Left lung (tissue), 10 donors: ENCODE measurements around the gene RNF213. TPM values are rescaled to one million over a fixed set of nuclear protein-coding genes. Genes with fewer than 3 reads are reported as not detected.

ENCODE experiments used
- ATAC-seq: fragments of 200-7000 bp; cut with Tn5 transposase; one replicate; pipeline ENCODE4 v1.9.1; 2020; ENCODE audit warnings: moderate library complexity
- DNase-seq, 4 donors: peaks; one replicate each; pipeline ENCODE4 v3.0.0-alpha.2; 2013 to 2020
- H3K27ac ChIP-seq, 2 donors: fragments of 200-600 bp; sonication (generic) in 1 of 2; one replicate each; pipeline versions ENCODE4 v1.5.0 to v1.8.0; 2020 to 2021
- H3K27me3 ChIP-seq, 2 donors: fragments of 200-600 bp; sonication (generic) in 1 of 2; one replicate each; pipeline versions ENCODE4 v1.5.0 to v1.8.0; 2020 to 2021
- H3K36me3 ChIP-seq, 2 donors: fragments of 200-600 bp; sonication (generic) in 1 of 2; one replicate each; pipeline versions ENCODE4 v1.5.0 to v1.8.0; 2020 to 2021
- H3K4me1 ChIP-seq, 2 donors: fragments of 200-600 bp; one replicate each; pipeline ENCODE4 v1.8.0; 2021
- H3K4me3 ChIP-seq, 2 donors: fragments of 200-600 bp; sonication (generic) in 1 of 2; one replicate each; pipeline versions ENCODE4 v1.5.0 to v1.8.0; 2020 to 2021; ENCODE audit warnings: mild to moderate bottlenecking in 1 of 2
- H3K9me3 ChIP-seq, 2 donors: fragments of 200-600 bp; sonication (generic) in 1 of 2; one replicate each; pipeline versions ENCODE4 v1.5.0 to v1.8.0; 2020 to 2021
- CTCF ChIP-seq, 2 donors: fragments of 200-600 bp; sonication (generic) in 1 of 2; IDR thresholded peaks; one replicate each; pipeline versions ENCODE4 v1.5.0 to v1.8.0; 2021; ENCODE audit warnings: antibody characterized with exemption in 2 of 2
- intact Hi-C, 2 donors: fragments of 100-400 bp; cut with DNase I; formaldehyde crosslinking; loops; one replicate each; pipeline versions ENCODE4 v1.11.2 to v1.14.2; 2022
- polyA plus RNA-seq, 6 donors: library from polyadenylated mRNA; unstranded; fragments of 120-200 nt; gene quantifications; one replicate each; pipeline ENCODE4 v1.2.1, GENCODE V29; 2013; ENCODE audit not compliant: insufficient read length in 6 of 6
- total RNA-seq, 2 donors: library from RNA; stranded (reverse); fragmentation: NEBNext Ultra II Directional; extraction: Animal tissue kit (Norgen Biotek cat#: 25700); gene quantifications; one replicate each; pipeline ENCODE4 v1.2.1, GENCODE V29; 2021
- donor health status: DM: no; HTN: yes; CAD: no.
- donor health status: DM: no; HTN: no; CAD: no.

The RNF213 gene
- total and polyA plus RNA-seq, 8 donors: 89.0 to 264 (median 103) TPM

GRCh38 chr17:80290156-80290555 is 29.5 kb downstream of the RNF213 start:
- H3K4me1 ChIP-seq: peaks cover 0 to 28% of the 10 kb centered on the region in 2 donors
- H3K27me3 ChIP-seq: no peaks in the 10 kb centered on the region
- TF ChIP-seq CTCF (IDR thresholded peaks at IDR 0.05): no peak
- no peak overlapping the region for H3K4me3 ChIP-seq
- no peak overlapping the region for H3K27ac ChIP-seq
- ATAC-seq: no peak
- H3K9me3 ChIP-seq: no peaks in the 10 kb centered on the region
- H3K36me3 ChIP-seq: peaks cover 0 to 97% of the 10 kb centered on the region in 2 donors
- no peak for DNase-seq
- intact Hi-C loops: no loop called here

- ATAC-seq (no peak), DNase-seq (no peak)
- Histone ChIP-seq H3K4me1 (peaks cover 0 to 17% of the 10 kb centered on the region in 2 donors), H3K9me3 (no peaks in the 10 kb centered on the region), H3K4me3 (no peak overlapping the region), H3K27me3 (no peaks in the 10 kb centered on the region), H3K36me3 (peaks cover 0 to 99% of the 10 kb centered on the region in 2 donors), H3K27ac (no peak overlapping the region)
- TF ChIP-seq CTCF (IDR thresholded peaks at IDR 0.05): no peak
- intact Hi-C loops: no loop called here
Measured at GRCh38 chr17:80291260-80291659, 30.6 kb downstream of the RNF213 start.

- no peak overlapping the region for H3K4me3 ChIP-seq
- H3K4me1 ChIP-seq: peaks cover 0 to 10% of the 10 kb centered on the region in 2 donors
- no peak overlapping the region for H3K27ac ChIP-seq
- no peaks in the 10 kb centered on the region for H3K27me3 ChIP-seq
- ATAC-seq (no peak), DNase-seq (no peak)
- intact Hi-C loops: no loop called here
- peaks cover 0 to 99% of the 10 kb centered on the region in 2 donors for H3K36me3 ChIP-seq
- H3K9me3 ChIP-seq: no peaks in the 10 kb centered on the region
- TF ChIP-seq CTCF (IDR thresholded peaks at IDR 0.05): no peak
Measured at GRCh38 chr17:80291691-80292487, 31.2 kb downstream of the RNF213 start.

- Histone ChIP-seq H3K36me3 (peaks cover 0 to 100% of the 10 kb centered on the region in 2 donors), H3K27ac (no peak overlapping the region), H3K4me3 (no peak overlapping the region), H3K9me3 (no peaks in the 10 kb centered on the region), H3K27me3 (no peaks in the 10 kb centered on the region), H3K4me1 (peaks cover 0 to 4% of the 10 kb centered on the region in 2 donors)
- no peak for DNase-seq
- intact Hi-C loops: no loop called here
- no peak for ATAC-seq
- no peak for TF ChIP-seq CTCF (IDR thresholded peaks at IDR 0.05)
Measured at GRCh38 chr17:80292521-80292971, 31.9 kb downstream of the RNF213 start.

GRCh38 chr17:80294210-80294609 is 33.6 kb downstream of the RNF213 start:
- ATAC-seq (peak; percentile 42), DNase-seq (peak in 2 of 4 donors; percentile 35 to 54)
- no peaks in the 10 kb centered on the region for H3K27me3 ChIP-seq
- no peak overlapping the region for H3K4me3 ChIP-seq
- no peak overlapping the region for H3K27ac ChIP-seq
- H3K36me3 ChIP-seq: peaks cover 0 to 100% of the 10 kb centered on the region in 2 donors
- no peak for TF ChIP-seq CTCF (IDR thresholded peaks at IDR 0.05)
- intact Hi-C loops: no loop called here
- no peaks in the 10 kb centered on the region for H3K9me3 ChIP-seq
- H3K4me1 ChIP-seq: no peaks in the 10 kb centered on the region
